ENCODE measurements around the gene PREX1.

DNA sequence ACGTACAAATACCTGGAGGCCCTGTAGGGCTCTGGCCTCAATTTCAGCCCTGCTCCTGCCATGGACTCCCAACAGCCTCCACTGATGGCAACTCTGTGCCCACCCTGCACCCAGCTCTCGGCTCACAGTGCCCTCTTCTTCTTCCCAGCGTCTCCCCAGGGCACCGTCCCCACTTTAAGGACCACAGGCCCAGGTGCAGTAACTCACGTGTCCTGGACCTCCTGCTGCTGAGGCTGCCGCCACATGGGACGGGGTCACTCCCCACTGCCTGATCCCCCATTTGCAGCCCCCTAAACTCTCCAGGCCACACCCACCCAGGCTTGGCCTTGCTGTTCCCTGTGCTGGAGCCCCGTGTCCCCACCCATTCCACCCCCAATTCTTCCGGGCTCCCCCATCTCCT, 223.4 kb downstream of the PREX1 start:
- TF ChIP-seq, protein P1, sequence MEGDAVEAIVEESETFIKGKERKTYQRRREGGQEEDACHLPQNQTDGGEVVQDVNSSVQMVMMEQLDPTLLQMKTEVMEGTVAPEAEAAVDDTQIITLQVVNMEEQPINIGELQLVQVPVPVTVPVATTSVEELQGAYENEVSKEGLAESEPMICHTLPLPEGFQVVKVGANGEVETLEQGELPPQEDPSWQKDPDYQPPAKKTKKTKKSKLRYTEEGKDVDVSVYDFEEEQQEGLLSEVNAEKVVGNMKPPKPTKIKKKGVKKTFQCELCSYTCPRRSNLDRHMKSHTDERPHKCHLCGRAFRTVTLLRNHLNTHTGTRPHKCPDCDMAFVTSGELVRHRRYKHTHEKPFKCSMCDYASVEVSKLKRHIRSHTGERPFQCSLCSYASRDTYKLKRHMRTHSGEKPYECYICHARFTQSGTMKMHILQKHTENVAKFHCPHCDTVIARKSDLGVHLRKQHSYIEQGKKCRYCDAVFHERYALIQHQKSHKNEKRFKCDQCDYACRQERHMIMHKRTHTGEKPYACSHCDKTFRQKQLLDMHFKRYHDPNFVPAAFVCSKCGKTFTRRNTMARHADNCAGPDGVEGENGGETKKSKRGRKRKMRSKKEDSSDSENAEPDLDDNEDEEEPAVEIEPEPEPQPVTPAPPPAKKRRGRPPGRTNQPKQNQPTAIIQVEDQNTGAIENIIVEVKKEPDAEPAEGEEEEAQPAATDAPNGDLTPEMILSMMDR (IDR thresholded peaks at IDR 0.05 in 4 of 5, conservative IDR thresholded peaks at IDR 0.05 in 1 of 5): no peak
- no peak for TF ChIP-seq POLR2A (IDR thresholded peaks at IDR 0.05)

Measured in gastrocnemius medialis (tissue), 4 donors.